IPS-18a (cell line): ENCODE measurements around the gene ARMH2.

ENCODE experiments used
- H3K27ac ChIP-seq: one replicate; pipeline ENCODE4 v1.5.1; 2013; ENCODE audit warnings: low read length
- H3K27me3 ChIP-seq: one replicate; pipeline ENCODE4 v1.6.1; 2013; ENCODE audit warnings: mild to moderate bottlenecking, low read length; ENCODE audit not compliant: control insufficient read depth, insufficient read depth
- H3K36me3 ChIP-seq: one replicate; pipeline ENCODE4 v1.6.1; 2013; ENCODE audit warnings: low read depth, low read length; ENCODE audit not compliant: control insufficient read depth
- H3K4me1 ChIP-seq: one replicate; pipeline ENCODE4 v1.6.1; 2013; ENCODE audit warnings: low read depth, low read length; ENCODE audit not compliant: control insufficient read depth
- H3K4me3 ChIP-seq: one replicate; pipeline ENCODE4 v1.5.1; 2013; ENCODE audit warnings: low read length
- H3K9ac ChIP-seq: one replicate; pipeline ENCODE4 v1.6.1; 2013; ENCODE audit warnings: mild to moderate bottlenecking, low read length, moderate library complexity
- H3K9me3 ChIP-seq: one replicate; pipeline ENCODE4 v1.6.1; 2013; ENCODE audit warnings: low read depth, low read length; ENCODE audit not compliant: control insufficient read depth

ARMH2 gene

DNA sequence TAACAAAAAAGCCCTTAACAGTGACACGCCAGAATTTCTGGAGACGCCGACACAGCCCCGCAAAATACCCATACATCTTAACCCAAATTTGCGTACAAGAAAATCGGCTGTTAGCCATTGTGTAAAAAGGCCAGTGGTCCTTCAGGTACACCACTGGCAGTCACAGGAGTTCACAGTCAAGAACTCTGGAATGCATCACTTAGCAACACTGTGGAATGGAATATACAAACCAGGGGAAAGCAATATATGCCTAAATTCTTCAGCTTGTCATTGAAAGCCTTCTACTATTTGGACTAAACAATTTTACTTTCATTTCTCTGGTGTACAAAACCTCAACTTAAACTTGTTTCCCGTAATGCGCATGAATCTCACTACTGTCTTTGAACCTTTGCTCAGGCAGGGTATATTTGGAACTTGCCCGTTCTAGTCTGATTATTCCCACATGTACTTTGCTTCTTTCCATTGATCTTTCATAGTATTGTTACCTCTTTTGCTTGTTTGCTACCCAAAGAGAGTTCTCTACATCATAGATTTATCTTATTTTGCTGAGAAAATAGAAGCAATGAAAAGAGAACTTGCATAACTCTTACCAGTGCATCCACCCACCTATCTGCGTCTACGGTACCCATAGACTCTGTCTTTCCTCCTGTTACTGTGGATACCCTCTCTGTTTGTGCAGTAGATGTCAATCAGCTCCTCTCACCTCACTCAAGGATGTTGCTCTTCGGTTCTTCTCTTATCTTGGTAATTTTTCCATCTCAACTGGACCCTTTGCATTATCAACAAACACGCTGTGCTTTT lies at the start of gene ARMH2:
TSS of gene ARMH2 (minus strand) at position 178 of the 801 bp plus-strand sequence. CDS start at position 118, 60 bp downstream.
- Histone ChIP-seq H3K36me3 (no peaks in the 10 kb centered on the region), H3K9ac (no peak within 1 kb of the TSS), H3K4me1 (no peaks in the 10 kb centered on the region), H3K27me3 (no peaks in the 10 kb centered on the region), H3K4me3 (no peak within 1 kb of the TSS), H3K9me3 (no peaks in the 10 kb centered on the region), H3K27ac (no peak within 1 kb of the TSS)

DNA sequence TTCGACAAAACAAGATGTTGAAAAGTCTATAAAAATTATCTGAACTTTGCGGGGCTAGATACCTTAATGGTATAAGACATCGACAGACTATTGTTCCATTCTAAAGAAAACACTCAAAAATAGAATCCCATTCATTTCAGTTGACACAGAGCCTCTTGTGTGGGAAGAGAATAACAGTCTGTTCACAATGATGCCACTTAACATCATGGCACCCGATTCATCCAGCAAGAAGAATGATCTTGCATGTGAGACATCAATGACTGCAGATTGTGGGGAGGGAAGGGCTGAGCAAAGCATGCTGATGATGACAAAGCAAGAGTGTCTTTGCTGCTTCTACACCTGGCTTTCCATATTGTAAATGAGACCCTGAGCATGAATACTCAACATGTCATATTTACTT lies 49.7 kb upstream of the ARMH2 start:
- Histone ChIP-seq H3K4me1 (no peaks in the 10 kb centered on the region), H3K9ac (no peak overlapping the region), H3K36me3 (no peaks in the 10 kb centered on the region), H3K27ac (no peak overlapping the region), H3K27me3 (no peaks in the 10 kb centered on the region), H3K4me3 (no peak overlapping the region), H3K9me3 (no peaks in the 10 kb centered on the region)

- no peak overlapping the region for H3K4me3 ChIP-seq
- no peak overlapping the region for H3K27ac ChIP-seq
- H3K4me1 ChIP-seq, result no peaks in the 10 kb centered on the region
- H3K9ac ChIP-seq, result no peak overlapping the region
- H3K36me3 ChIP-seq, result no peaks in the 10 kb centered on the region
- no peaks in the 10 kb centered on the region for H3K9me3 ChIP-seq
- H3K27me3 ChIP-seq, result no peaks in the 10 kb centered on the region
Observed at GRCh38 chr6:24847402-24847801, 48.7 kb upstream of the ARMH2 start.

DNA sequence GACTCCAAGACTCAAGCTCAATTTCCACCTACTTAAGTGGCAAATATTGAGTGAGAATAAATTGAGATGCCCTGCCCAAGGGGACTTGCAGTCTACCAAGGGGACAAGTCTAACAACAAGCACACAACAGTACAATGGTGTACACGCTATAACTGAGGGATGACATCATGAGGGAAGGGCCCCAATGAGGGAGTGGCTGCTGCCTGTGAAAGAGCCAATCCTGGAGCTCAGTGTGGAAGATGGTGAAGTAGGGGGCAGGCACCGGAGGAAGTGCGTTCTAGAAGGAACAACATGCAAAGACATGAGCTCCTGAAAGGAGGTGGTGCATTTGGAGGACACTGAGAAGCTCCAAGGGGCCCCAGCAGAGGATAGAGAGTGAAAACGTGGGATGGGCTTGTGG lies 46.9 kb upstream of the ARMH2 start:
- Histone ChIP-seq H3K27me3 (no peaks in the 10 kb centered on the region), H3K27ac (no peak overlapping the region), H3K36me3 (no peaks in the 10 kb centered on the region), H3K9ac (no peak overlapping the region), H3K4me1 (no peaks in the 10 kb centered on the region), H3K9me3 (no peaks in the 10 kb centered on the region), H3K4me3 (no peak overlapping the region)

- H3K9ac ChIP-seq, result no peak overlapping the region
- H3K9me3 ChIP-seq, result no peaks in the 10 kb centered on the region
- no peak overlapping the region for H3K27ac ChIP-seq
- H3K4me3 ChIP-seq, result no peak overlapping the region
- no peaks in the 10 kb centered on the region for H3K27me3 ChIP-seq
- no peaks in the 10 kb centered on the region for H3K4me1 ChIP-seq
- H3K36me3 ChIP-seq, result no peaks in the 10 kb centered on the region
Observed at GRCh38 chr6:24844903-24845302, 46.2 kb upstream of the ARMH2 start.

DNA sequence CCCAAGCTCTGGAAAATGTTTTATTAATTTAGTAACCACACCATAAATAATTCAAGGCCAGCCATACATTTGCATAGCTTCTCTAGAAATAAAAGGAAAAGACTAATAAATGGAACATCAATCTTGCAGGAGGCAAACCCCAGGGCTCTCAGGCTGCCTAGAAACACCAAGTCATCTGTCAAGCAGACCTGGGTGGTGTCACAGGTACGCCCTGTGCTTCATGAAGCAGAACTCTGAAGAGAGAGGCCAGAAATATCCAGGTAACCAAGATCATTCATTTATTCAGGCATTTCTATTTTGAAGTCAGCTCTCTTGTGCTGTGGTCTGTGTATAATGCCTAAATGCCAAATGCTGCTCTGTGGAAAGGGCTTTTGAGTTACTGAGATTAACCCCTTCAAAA lies 45.3 kb upstream of the ARMH2 start:
- Histone ChIP-seq H3K27ac (no peak overlapping the region), H3K9ac (no peak overlapping the region), H3K4me3 (no peak overlapping the region), H3K4me1 (no peaks in the 10 kb centered on the region), H3K36me3 (no peaks in the 10 kb centered on the region), H3K9me3 (no peaks in the 10 kb centered on the region), H3K27me3 (no peaks in the 10 kb centered on the region)

DNA sequence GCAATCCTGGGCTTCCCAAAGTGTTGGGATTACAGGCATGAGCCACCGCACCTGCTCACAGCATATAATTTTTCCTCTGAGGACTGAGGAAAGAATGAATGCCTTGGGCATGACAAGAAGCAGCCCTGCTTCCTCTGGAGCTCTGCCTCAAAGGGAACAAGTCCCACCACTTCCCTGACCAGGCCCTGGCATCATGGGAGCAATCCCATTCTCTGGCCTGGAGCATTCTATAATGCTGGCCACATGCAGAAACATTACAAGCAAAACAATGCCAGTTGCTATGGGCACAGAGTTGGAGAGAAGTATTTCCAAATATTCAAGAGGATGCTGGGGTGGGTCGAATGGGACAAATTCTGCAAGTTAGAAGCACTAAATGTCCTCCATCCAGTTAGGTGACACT lies 41.5 kb upstream of the ARMH2 start:
- Histone ChIP-seq H3K9ac (no peak overlapping the region), H3K4me3 (no peak overlapping the region), H3K4me1 (no peaks in the 10 kb centered on the region), H3K9me3 (no peaks in the 10 kb centered on the region), H3K36me3 (no peaks in the 10 kb centered on the region), H3K27me3 (no peaks in the 10 kb centered on the region), H3K27ac (no peak overlapping the region)

- no peaks in the 10 kb centered on the region for H3K36me3 ChIP-seq
- H3K9me3 ChIP-seq, result no peaks in the 10 kb centered on the region
- H3K27me3 ChIP-seq, result no peaks in the 10 kb centered on the region
- H3K27ac ChIP-seq, result no peak overlapping the region
- H3K4me1 ChIP-seq, result no peaks in the 10 kb centered on the region
- H3K9ac ChIP-seq, result no peak overlapping the region
- H3K4me3 ChIP-seq, result no peak overlapping the region
Observed at GRCh38 chr6:24838994-24839393, 40.3 kb upstream of the ARMH2 start.

DNA sequence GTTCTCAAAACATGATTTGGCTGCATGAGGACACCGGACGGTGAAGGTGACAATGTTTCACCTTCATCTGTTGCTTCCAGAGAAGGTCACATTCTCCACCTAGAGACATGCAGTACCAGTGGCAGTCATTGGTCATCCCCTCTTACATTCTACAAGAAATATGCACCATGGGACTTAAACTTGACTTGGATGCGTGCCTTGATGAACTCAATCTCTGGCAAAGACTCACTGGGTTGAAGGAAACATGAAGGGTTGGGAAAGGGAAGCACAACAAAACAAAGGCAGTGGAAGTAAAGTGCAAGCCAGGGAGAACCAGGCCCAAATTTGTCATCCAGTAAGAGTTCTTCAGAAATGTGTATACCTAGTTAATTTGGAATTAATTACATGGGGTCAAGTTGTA lies 39.4 kb upstream of the ARMH2 start:
- Histone ChIP-seq H3K27ac (no peak overlapping the region), H3K9me3 (no peaks in the 10 kb centered on the region), H3K27me3 (no peaks in the 10 kb centered on the region), H3K4me3 (no peak overlapping the region), H3K36me3 (no peaks in the 10 kb centered on the region), H3K9ac (no peak overlapping the region), H3K4me1 (no peaks in the 10 kb centered on the region)

- Histone ChIP-seq H3K27me3 (no peaks in the 10 kb centered on the region), H3K27ac (no peak overlapping the region), H3K9ac (no peak overlapping the region), H3K4me3 (no peak overlapping the region), H3K36me3 (no peaks in the 10 kb centered on the region), H3K9me3 (no peaks in the 10 kb centered on the region), H3K4me1 (no peaks in the 10 kb centered on the region)
Observed at GRCh38 chr6:24836109-24836508, 37.4 kb upstream of the ARMH2 start.

DNA sequence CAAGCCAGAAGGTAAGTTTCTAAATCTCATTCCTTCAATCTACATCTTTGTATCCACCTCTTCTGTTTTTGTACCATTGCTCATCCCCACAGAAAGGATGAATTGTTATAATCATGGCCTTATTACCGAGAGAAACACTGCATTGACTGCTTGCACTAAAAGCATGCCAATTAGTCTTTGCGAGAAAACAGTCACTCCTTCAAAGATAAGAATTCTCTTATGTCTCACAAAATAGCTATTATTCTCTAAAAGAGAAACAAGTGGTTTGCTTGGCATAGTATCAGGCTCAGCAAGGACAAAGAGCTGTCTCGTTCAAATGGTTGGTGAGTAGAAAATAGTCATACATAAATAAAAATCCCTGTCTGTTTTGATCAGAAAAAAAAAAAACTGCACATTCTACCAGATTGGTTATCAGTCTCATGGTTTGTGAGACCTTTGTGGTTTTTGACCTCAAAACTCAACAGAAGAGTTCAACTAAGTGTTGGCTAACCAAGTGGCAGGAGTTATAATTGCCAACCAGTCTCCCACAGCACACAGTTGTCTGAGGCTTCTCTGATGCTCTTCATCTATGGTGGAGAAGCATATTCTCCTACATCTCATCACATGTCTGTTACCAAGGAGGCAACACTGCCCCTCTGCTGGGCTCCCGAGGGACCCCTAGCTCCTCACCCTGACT lies 35.1 kb upstream of the ARMH2 start:
- H3K4me1 ChIP-seq, result no peaks in the 10 kb centered on the region
- no peaks in the 10 kb centered on the region for H3K27me3 ChIP-seq
- no peak overlapping the region for H3K4me3 ChIP-seq
- H3K9me3 ChIP-seq, result no peaks in the 10 kb centered on the region
- H3K36me3 ChIP-seq, result no peaks in the 10 kb centered on the region
- no peak overlapping the region for H3K27ac ChIP-seq
- no peak overlapping the region for H3K9ac ChIP-seq

DNA sequence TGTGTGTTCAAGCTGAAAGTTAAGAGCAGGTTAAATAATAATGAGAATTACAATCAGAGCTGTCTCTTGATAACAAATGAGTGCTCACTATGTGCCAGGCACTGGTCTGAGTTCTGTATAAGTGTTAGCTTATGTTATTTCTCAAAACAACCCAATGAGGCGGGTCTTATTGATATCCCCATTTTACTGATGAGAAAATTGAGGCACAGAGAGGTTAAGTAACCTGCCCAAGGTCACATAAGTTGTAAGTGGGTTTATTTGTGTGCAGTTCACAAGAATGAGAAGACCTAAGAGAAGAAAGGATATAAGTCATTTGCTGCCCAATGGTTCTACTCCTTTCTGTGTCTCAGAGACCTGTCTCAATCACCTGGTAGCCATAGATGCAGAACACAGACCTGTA lies 34.1 kb upstream of the ARMH2 start:
- Histone ChIP-seq H3K36me3 (no peaks in the 10 kb centered on the region), H3K9me3 (no peaks in the 10 kb centered on the region), H3K27ac (no peak overlapping the region), H3K4me1 (no peaks in the 10 kb centered on the region), H3K9ac (no peak overlapping the region), H3K4me3 (no peak overlapping the region), H3K27me3 (no peaks in the 10 kb centered on the region)
